Duodenal mucosa (tissue), 2 donors: Measurements from ENCODE around the gene CTSW.

Experiments used
- H3K27ac ChIP-seq: one replicate; pipeline ENCODE4 v1.7.0; 2013; ENCODE audit warnings: low read depth, low read length
- H3K27me3 ChIP-seq, 2 donors: one replicate each; pipeline ENCODE4 v1.7.0; 2013; ENCODE audit warnings: low read length in 2 of 2, control low read depth in 1 of 2; ENCODE audit not compliant: insufficient read depth in 2 of 2, control insufficient read depth in 1 of 2
- H3K36me3 ChIP-seq, 2 donors: one replicate each; pipeline ENCODE4 v1.7.0; 2013; ENCODE audit warnings: low read length in 2 of 2, control low read depth in 1 of 2; ENCODE audit not compliant: insufficient read depth in 2 of 2, control insufficient read depth in 1 of 2
- H3K4me1 ChIP-seq, 2 donors: one replicate each; pipeline ENCODE4 v1.7.0; 2013; ENCODE audit warnings: low read length in 2 of 2, control low read depth in 1 of 2; ENCODE audit not compliant: insufficient read depth in 2 of 2, control insufficient read depth in 1 of 2
- H3K4me3 ChIP-seq, 2 donors: one replicate each; pipeline ENCODE4 v1.7.0; 2013; ENCODE audit warnings: low read length in 2 of 2, low read depth in 1 of 2
- H3K9ac ChIP-seq, 2 donors: one replicate each; pipeline ENCODE4 v1.7.0; 2013; ENCODE audit warnings: low read length in 2 of 2, low read depth in 1 of 2
- H3K9me3 ChIP-seq, 2 donors: one replicate each; pipeline ENCODE4 v1.7.0; 2013; ENCODE audit warnings: low read length in 2 of 2, control low read depth in 1 of 2; ENCODE audit not compliant: control insufficient read depth in 1 of 2

CTSW gene

DNA sequence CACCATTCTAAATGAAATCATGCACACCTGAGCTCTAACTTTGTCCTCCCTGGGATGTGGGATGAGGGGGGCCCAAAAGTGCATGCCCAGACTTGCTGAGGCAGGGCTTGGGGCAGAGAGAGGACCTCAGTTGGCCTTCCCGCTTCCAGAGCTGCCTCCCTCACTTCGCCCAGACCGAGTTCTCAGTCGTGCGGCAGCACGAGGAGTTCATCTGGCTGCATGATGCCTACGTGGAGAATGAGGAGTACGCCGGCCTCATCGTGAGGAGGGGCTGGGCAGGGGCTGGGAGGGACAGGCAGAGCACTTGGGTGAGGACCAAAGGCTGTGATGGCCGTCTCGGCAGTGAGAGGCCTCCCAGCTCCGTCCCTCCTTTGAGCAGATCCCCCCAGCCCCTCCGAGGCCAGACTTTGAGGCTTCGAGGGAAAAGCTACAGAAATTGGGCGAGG is 29.8 kb upstream of the CTSW start:
- H3K4me3 ChIP-seq = no peak overlapping the region
- no peak overlapping the region for H3K9ac ChIP-seq
- H3K36me3 ChIP-seq = peaks cover 29 to 41% of the 10 kb centered on the region in 2 donors
- peaks cover 3 to 4% of the 10 kb centered on the region in 2 donors for H3K9me3 ChIP-seq
- H3K4me1 ChIP-seq = peaks cover 34 to 39% of the 10 kb centered on the region in 2 donors
- H3K27ac ChIP-seq = no peak overlapping the region
- no peaks in the 10 kb centered on the region for H3K27me3 ChIP-seq

DNA sequence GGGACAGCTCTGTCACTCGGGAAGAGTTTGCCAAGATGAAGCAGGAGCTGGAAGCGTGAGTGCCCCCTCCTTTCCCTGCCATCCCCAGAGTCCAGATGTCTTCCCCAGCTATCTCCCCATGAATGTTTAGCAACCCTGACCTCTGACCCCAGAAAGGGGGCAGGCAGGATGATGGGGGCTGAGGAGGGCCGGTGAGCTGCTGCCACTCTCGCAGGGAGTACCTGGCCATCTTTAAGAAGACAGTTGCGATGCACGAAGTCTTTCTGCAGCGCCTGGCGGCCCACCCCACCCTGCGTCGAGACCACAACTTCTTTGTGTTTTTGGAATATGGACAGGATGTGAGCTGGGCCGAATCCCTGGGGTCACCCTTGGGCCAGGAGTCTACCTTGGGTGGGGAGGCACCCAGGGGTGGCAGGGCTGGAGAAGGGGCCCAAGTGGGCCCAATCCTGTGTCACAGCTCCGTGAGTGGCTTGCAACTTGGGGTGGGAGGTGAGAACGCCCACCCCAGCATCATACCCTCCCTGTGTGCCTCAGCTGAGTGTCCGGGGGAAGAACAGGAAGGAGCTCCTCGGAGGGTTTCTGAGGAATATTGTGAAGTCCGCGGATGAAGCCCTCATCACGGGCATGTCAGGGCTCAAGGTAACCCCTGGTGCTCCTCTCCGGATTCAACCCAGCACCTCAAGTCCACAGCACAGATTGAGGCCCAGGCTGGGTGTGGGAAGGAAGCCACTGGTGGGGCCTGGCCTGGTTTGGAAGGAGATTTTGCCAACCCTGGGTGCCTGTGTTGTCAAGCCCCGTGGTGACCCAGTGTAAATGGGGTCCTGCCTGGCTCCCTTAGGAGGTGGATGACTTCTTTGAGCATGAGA is 29.2 kb upstream of the CTSW start:
- no peaks in the 10 kb centered on the region for H3K27me3 ChIP-seq
- H3K9me3 ChIP-seq = peaks cover 3 to 4% of the 10 kb centered on the region in 2 donors
- H3K4me3 ChIP-seq = no peak overlapping the region
- H3K27ac ChIP-seq = no peak overlapping the region
- H3K4me1 ChIP-seq = peaks cover 41 to 45% of the 10 kb centered on the region in 2 donors
- H3K36me3 ChIP-seq = peaks cover 32 to 47% of the 10 kb centered on the region in 2 donors
- no peak overlapping the region for H3K9ac ChIP-seq

DNA sequence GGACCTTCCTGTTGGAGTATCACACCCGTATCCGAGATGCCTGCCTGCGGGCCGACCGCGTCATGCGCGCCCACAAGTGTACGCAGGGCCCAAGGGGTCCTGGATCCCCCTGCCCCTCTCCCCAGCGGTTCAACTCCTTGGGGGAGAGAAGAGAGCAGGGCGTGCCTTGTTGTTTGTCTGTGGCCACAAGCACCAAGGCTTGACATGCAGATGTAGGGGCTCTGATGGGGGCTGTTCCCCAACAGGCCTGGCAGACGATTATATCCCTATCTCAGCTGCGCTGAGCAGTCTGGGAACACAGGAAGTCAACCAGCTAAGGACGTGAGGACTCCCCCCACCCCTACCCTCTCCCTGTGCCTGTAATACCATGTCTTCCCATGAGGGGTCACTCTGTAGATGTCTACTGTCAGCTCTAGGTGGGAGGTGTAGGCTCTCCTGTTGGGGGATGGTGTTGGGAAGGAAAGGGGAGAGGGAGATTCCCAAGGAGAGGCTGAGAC is 28.5 kb upstream of the CTSW start:
- Histone ChIP-seq H3K4me1 (peaks cover 48 to 52% of the 10 kb centered on the region in 2 donors), H3K27me3 (no peaks in the 10 kb centered on the region), H3K36me3 (peaks cover 38 to 54% of the 10 kb centered on the region in 2 donors), H3K4me3 (no peak overlapping the region), H3K9me3 (peaks cover 3 to 4% of the 10 kb centered on the region in 2 donors), H3K9ac (no peak overlapping the region), H3K27ac (no peak overlapping the region)

GRCh38 chr11:65851811-65852507 is 27.7 kb upstream of the CTSW start:
- Histone ChIP-seq H3K27me3 (no peaks in the 10 kb centered on the region), H3K4me1 (peaks cover 54 to 58% of the 10 kb centered on the region in 2 donors), H3K9ac (peak overlapping the region; percentile 2 to 26), H3K27ac (no peak overlapping the region), H3K4me3 (peak overlapping the region in 1 of 2 donors; percentile 32), H3K9me3 (peaks cover 3 to 4% of the 10 kb centered on the region in 2 donors), H3K36me3 (peaks cover 44 to 58% of the 10 kb centered on the region in 2 donors)

DNA sequence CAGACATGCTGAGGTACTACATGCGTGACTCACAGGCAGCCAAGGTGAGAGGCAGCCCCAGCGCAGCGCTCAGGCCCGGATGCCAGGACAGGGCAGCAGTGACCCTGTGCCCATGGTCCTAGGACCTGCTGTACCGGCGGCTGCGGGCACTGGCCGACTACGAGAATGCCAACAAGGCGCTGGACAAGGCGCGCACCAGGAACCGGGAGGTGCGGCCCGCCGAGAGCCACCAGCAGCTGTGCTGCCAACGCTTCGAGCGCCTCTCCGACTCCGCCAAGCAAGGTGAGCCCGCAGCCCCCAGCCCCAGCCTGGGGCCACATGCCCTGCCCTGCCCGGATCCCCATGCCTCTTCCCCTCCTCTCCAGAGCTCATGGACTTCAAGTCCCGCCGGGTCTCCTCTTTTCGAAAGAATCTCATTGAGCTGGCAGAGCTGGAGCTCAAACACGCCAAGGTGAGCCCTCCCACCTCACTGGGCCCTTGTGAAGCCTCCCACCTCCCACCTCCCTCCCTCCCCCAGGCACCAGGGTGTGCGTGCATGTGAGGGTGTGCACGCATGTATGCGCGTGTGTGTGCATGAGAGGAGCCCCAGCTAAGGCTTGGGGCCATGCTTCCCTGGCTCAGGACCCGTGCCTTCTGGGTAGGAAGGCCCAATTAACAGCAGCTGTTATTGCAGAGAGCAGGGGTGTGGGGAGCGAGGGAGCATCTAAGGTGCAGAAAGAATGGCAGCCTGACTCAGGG is 27.0 kb upstream of the CTSW start:
- peak overlapping the region; percentile 58 for H3K27ac ChIP-seq
- H3K9ac ChIP-seq = peak overlapping the region; percentile 55 to 58
- peaks cover 44 to 58% of the 10 kb centered on the region in 2 donors for H3K36me3 ChIP-seq
- no peaks in the 10 kb centered on the region for H3K27me3 ChIP-seq
- peaks cover 3 to 4% of the 10 kb centered on the region in 2 donors for H3K9me3 ChIP-seq
- peaks cover 54 to 58% of the 10 kb centered on the region in 2 donors for H3K4me1 ChIP-seq
- peak overlapping the region; percentile 50 to 53 for H3K4me3 ChIP-seq

GRCh38 chr11:65853246-65853979 is 26.2 kb upstream of the CTSW start:
- Histone ChIP-seq H3K9ac (peak overlapping the region; percentile 55 to 58), H3K9me3 (peaks cover 3 to 4% of the 10 kb centered on the region in 2 donors), H3K36me3 (peaks cover 44 to 58% of the 10 kb centered on the region in 2 donors), H3K27me3 (no peaks in the 10 kb centered on the region), H3K27ac (peak overlapping the region; percentile 58), H3K4me3 (peak overlapping the region; percentile 50 to 53), H3K4me1 (peaks cover 54 to 58% of the 10 kb centered on the region in 2 donors)

GRCh38 chr11:65854161-65854592 is 25.5 kb upstream of the CTSW start:
- peak overlapping the region; percentile 3 for H3K27ac ChIP-seq
- no peaks in the 10 kb centered on the region for H3K27me3 ChIP-seq
- peak overlapping the region in 1 of 2 donors; percentile 58 for H3K9ac ChIP-seq
- H3K4me3 ChIP-seq = peak overlapping the region; percentile 24 to 98
- H3K4me1 ChIP-seq = peaks cover 54 to 56% of the 10 kb centered on the region in 2 donors
- H3K36me3 ChIP-seq = peaks cover 44 to 58% of the 10 kb centered on the region in 2 donors
- peaks cover 3 to 4% of the 10 kb centered on the region in 2 donors for H3K9me3 ChIP-seq

DNA sequence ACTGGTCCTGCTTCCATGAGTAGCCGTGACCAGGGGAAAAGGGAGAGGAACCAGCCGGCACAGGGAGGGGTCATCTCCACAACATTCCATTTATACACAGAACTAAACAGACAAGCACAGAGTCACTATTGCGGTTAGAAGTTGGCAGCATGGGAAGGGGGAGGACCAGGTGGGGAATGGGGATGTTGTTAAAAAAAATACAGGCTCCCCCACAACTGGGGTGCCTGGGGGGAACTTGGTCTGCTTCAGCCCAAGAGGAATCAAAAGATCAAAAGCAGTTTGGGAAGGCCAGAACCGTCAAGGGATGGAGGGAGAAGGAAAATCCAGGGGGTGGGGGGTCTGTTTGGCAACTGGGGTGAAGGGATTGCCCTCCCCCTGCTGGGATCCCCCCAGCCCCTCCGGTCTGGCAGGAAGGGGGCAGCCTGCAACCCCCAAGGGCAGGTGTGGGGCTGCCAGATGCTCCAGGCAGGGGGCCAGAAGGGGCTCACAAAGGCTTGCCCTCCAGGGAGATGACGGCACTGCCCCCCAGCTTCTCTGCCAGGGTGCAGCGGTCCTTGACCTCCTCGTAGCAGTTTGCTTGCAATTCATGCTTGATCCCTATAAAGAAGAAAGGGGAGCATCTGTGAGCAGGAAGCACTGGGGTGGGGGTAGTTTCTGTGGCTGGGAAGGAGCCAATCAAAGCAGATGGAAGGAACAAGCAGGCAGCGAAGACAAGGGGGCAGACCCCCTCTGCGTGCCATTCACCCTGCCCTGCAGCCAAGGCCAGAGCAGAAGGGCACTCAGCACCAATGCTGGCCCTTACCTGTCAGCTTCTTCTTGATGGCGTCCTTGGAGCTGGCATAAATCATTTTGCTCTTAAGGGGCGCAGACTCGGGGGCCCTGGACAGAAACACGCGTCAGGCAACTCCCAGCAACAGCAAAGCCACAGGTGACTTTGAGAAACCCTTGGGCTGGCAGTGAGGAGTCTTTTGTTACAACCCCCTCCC is 24.5 kb upstream of the CTSW start:
- peak overlapping the region; percentile 61 for H3K27ac ChIP-seq
- H3K9me3 ChIP-seq = peaks cover 3 to 4% of the 10 kb centered on the region in 2 donors
- H3K4me1 ChIP-seq = peaks cover 50 to 58% of the 10 kb centered on the region in 2 donors
- peak overlapping the region; percentile 86 to 87 for H3K9ac ChIP-seq
- peaks cover 44 to 58% of the 10 kb centered on the region in 2 donors for H3K36me3 ChIP-seq
- H3K4me3 ChIP-seq = peak overlapping the region; percentile 91 to 98
- H3K27me3 ChIP-seq = no peaks in the 10 kb centered on the region
